Activated CD4-positive, alpha-beta T cell treated with anti-CD3 and anti-CD28 coated beads, Interleukin-2, amount 10 ng/mL, durations not matched to agents 7 days and 5 days (primary cell): ENCODE data around the gene RRP1. TPM values are rescaled to one million over a fixed set of nuclear protein-coding genes. Genes with fewer than 3 reads are reported as not detected.
A peak's percentile ranks its signal among the peaks of the same experiment; 100 is the strongest.

Source experiments
- CTCF ChIA-PET: fragments of 350-600 bp; sonication (Branson Sonifier 250); formaldehyde crosslinking; loops from one replicate; lab custom pipeline; 2021; ENCODE audit warnings: antibody characterized with exemption; lab: Charles Lee
- POLR2A ChIA-PET: fragments of 350-600 bp; sonication (Branson Sonifier 250); formaldehyde crosslinking; loops from one replicate; lab custom pipeline; 2021; ENCODE audit warnings: antibody characterized with exemption; lab: Charles Lee
- DNase-seq: peaks from one replicate; pipeline ENCODE4 v3.0.0-alpha.2; 2020
- H3K27ac Mint-ChIP-seq: one replicate; pipeline ENCODE4 v1.8.0; 2021; ENCODE audit warnings: mild to moderate bottlenecking, moderate library complexity, mixed read lengths
- H3K27me3 Mint-ChIP-seq: one replicate; pipeline ENCODE4 v1.8.0; 2021; ENCODE audit warnings: mixed read lengths
- H3K36me3 Mint-ChIP-seq: one replicate; pipeline ENCODE4 v1.8.0; 2021; ENCODE audit warnings: low read depth, mixed read lengths
- H3K4me1 Mint-ChIP-seq: one replicate; pipeline ENCODE4 v1.8.0; 2021; ENCODE audit warnings: mixed read lengths
- H3K4me3 Mint-ChIP-seq: one replicate; pipeline ENCODE4 v1.8.0; 2021; ENCODE audit warnings: mild to moderate bottlenecking, moderate library complexity, mixed read lengths
- H3K9me3 Mint-ChIP-seq: one replicate; pipeline ENCODE4 v1.8.0; 2021; ENCODE audit warnings: mixed read lengths
- total RNA-seq, 2 experiments: library from RNA; stranded (reverse); gene quantifications; one replicate each; pipeline ENCODE4 v1.2.3, GENCODE V29; 2021

The RRP1 gene
- total RNA-seq, 2 experiments from 2014 or later, result 25.3 to 28.5 TPM

GRCh38 chr21:43762303-43763128 is 26.9 kb upstream of the RRP1 start:
- no peak for DNase-seq
- no peaks in the 10 kb centered on the region for H3K27me3 Mint-ChIP-seq
- no peak overlapping the region for H3K27ac Mint-ChIP-seq
- POLR2A ChIA-PET, result no interaction called here
- no peak overlapping the region for H3K4me3 Mint-ChIP-seq
- no peaks in the 10 kb centered on the region for H3K36me3 Mint-ChIP-seq
- no peaks in the 10 kb centered on the region for H3K4me1 Mint-ChIP-seq
- CTCF ChIA-PET, result no interaction called here
- H3K9me3 Mint-ChIP-seq, result no peaks in the 10 kb centered on the region

GRCh38 chr21:43763901-43764523 is 25.4 kb upstream of the RRP1 start:
- no peak for DNase-seq
- POLR2A ChIA-PET, result no interaction called here
- Mint-ChIP-seq H3K9me3 (no peaks in the 10 kb centered on the region), H3K27ac (no peak overlapping the region), H3K4me1 (no peaks in the 10 kb centered on the region), H3K36me3 (no peaks in the 10 kb centered on the region), H3K27me3 (no peaks in the 10 kb centered on the region), H3K4me3 (no peak overlapping the region)
- CTCF ChIA-PET, result interaction anchor here (0.8 kb wide), 1 partner anchor 9 kb away, joined by 3 read pairs; no protein-coding TSS in a partner anchor

- CTCF ChIA-PET, result no interaction called here
- Mint-ChIP-seq H3K27me3 (no peaks in the 10 kb centered on the region), H3K9me3 (no peaks in the 10 kb centered on the region), H3K27ac (peak overlapping the region; percentile 46), H3K36me3 (no peaks in the 10 kb centered on the region), H3K4me1 (no peaks in the 10 kb centered on the region), H3K4me3 (no peak overlapping the region)
- DNase-seq, result no peak
- POLR2A ChIA-PET, result interaction anchor here (0.6 kb wide), 1 partner anchor 29 kb away, joined by 3 read pairs; no protein-coding TSS in a partner anchor
Measured at GRCh38 chr21:43764576-43765495, 24.5 kb upstream of the RRP1 start.

GRCh38 chr21:43766734-43767497 is 22.5 kb upstream of the RRP1 start:
- Mint-ChIP-seq H3K9me3 (peaks cover 4% of the 10 kb centered on the region), H3K4me3 (no peak overlapping the region), H3K36me3 (peaks cover 9% of the 10 kb centered on the region), H3K4me1 (peaks cover 6% of the 10 kb centered on the region), H3K27ac (no peak overlapping the region), H3K27me3 (no peaks in the 10 kb centered on the region)
- DNase-seq, result no peak
- CTCF ChIA-PET, result interaction anchor here (0.6 to 1.0 kb wide), 5 partner anchors 11 to 88 kb away, joined by 3 to 4 read pairs (median 3); no protein-coding TSS in a partner anchor
- POLR2A ChIA-PET, result no interaction called here

GRCh38 chr21:43767498-43767983 is 21.8 kb upstream of the RRP1 start:
- Mint-ChIP-seq H3K4me1 (peaks cover 6% of the 10 kb centered on the region), H3K27me3 (no peaks in the 10 kb centered on the region), H3K4me3 (no peak overlapping the region), H3K36me3 (peaks cover 12% of the 10 kb centered on the region), H3K9me3 (peaks cover 4% of the 10 kb centered on the region), H3K27ac (no peak overlapping the region)
- no peak for DNase-seq
- POLR2A ChIA-PET, result no interaction called here
- CTCF ChIA-PET, result interaction anchor here (1.0 kb wide), 1 partner anchor 10 kb away, joined by 3 read pairs; no protein-coding TSS in a partner anchor

- H3K36me3 Mint-ChIP-seq, result peaks cover 18% of the 10 kb centered on the region
- ChIA-PET POLR2A (no interaction called here), CTCF (interaction anchor here (0.9 to 1.2 kb wide), 3 partner anchors 10 to 33 kb away, joined by 3 read pairs; no protein-coding TSS in a partner anchor)
- peaks cover 4% of the 10 kb centered on the region for H3K9me3 Mint-ChIP-seq
- H3K27me3 Mint-ChIP-seq, result no peaks in the 10 kb centered on the region
- H3K4me3 Mint-ChIP-seq, result no peak overlapping the region
- DNase-seq, result no peak
- H3K4me1 Mint-ChIP-seq, result peaks cover 6% of the 10 kb centered on the region
- no peak overlapping the region for H3K27ac Mint-ChIP-seq
Measured at GRCh38 chr21:43767984-43768867, 21.2 kb upstream of the RRP1 start.

- ChIA-PET CTCF (interaction anchor here (0.9 to 1.2 kb wide), 2 partner anchors 21 to 32 kb away, joined by 3 read pairs; no protein-coding TSS in a partner anchor), POLR2A (no interaction called here)
- no peaks in the 10 kb centered on the region for H3K27me3 Mint-ChIP-seq
Measured at GRCh38 chr21:43768868-43769167, 20.6 kb upstream of the RRP1 start.

GRCh38 chr21:43769325-43769958 is 19.9 kb upstream of the RRP1 start:
- H3K9me3 Mint-ChIP-seq, result peaks cover 4% of the 10 kb centered on the region
- no peaks in the 10 kb centered on the region for H3K27me3 Mint-ChIP-seq
- no peak overlapping the region for H3K4me3 Mint-ChIP-seq
- ChIA-PET CTCF (interaction anchor here (0.9 to 1.2 kb wide), 2 partner anchors 21 to 32 kb away, joined by 3 read pairs; no protein-coding TSS in a partner anchor), POLR2A (no interaction called here)
- H3K27ac Mint-ChIP-seq, result peak overlapping the region; percentile 25
- peaks cover 11% of the 10 kb centered on the region for H3K4me1 Mint-ChIP-seq
- no peak for DNase-seq
- H3K36me3 Mint-ChIP-seq, result peaks cover 29% of the 10 kb centered on the region

More at GRCh38 chr21:43768868-43769167, 20.6 kb upstream of the RRP1 start:
- Mint-ChIP-seq H3K36me3 (peaks cover 24% of the 10 kb centered on the region), H3K4me3 (no peak overlapping the region), H3K27ac (no peak overlapping the region), H3K9me3 (peaks cover 4% of the 10 kb centered on the region), H3K4me1 (peaks cover 6% of the 10 kb centered on the region)
- DNase-seq, result no peak

- H3K27ac Mint-ChIP-seq, result no peak overlapping the region
- CTCF ChIA-PET, result interaction anchor here (0.6 to 0.7 kb wide), 2 partner anchors 278 to 323 kb away, joined by 3 read pairs; no protein-coding TSS in a partner anchor
- H3K9me3 Mint-ChIP-seq, result peaks cover 4% of the 10 kb centered on the region
- no peak for DNase-seq
- POLR2A ChIA-PET, result no interaction called here
- no peaks in the 10 kb centered on the region for H3K27me3 Mint-ChIP-seq
- H3K4me3 Mint-ChIP-seq, result no peak overlapping the region
- peaks cover 17% of the 10 kb centered on the region for H3K4me1 Mint-ChIP-seq
- H3K36me3 Mint-ChIP-seq, result peaks cover 32% of the 10 kb centered on the region
Measured at GRCh38 chr21:43770066-43770655, 19.2 kb upstream of the RRP1 start.

- H3K27me3 Mint-ChIP-seq, result no peaks in the 10 kb centered on the region
- H3K4me3 Mint-ChIP-seq, result no peak overlapping the region
- H3K9me3 Mint-ChIP-seq, result peaks cover 4% of the 10 kb centered on the region
- ChIA-PET CTCF (interaction anchor here (0.6 to 1.2 kb wide), 2 partner anchors 14 to 495 kb away, joined by 3 to 4 read pairs; no protein-coding TSS in a partner anchor), POLR2A (no interaction called here)
- H3K4me1 Mint-ChIP-seq, result peaks cover 23% of the 10 kb centered on the region
- DNase-seq, result no peak
- no peak overlapping the region for H3K27ac Mint-ChIP-seq
- H3K36me3 Mint-ChIP-seq, result peaks cover 35% of the 10 kb centered on the region
Measured at GRCh38 chr21:43771199-43771675, 18.1 kb upstream of the RRP1 start.
